D721Med (cell line): ENCODE results near the gene GABRG3.
A peak's percentile ranks its signal among the peaks of the same experiment; 100 is the strongest.

Experiments used
- DNase-seq: peaks from one replicate; pipeline ENCODE4 v3.0.0; 2011; ENCODE audit warnings: low spot score; ENCODE audit not compliant: insufficient read length
- FAIRE-seq: peaks from 2 replicates; lab custom pipeline; 2011; peaks lifted over from hg19 to GRCh38; lab: Jason Lieb, UNC
- CTCF ChIP-seq: IDR thresholded peaks from 2 replicates; pipeline ENCODE4 v1.5.1; 2012; ENCODE audit warnings: mild to moderate bottlenecking, control low read depth; ENCODE audit not compliant: insufficient read depth; ENCODE audit errors: missing control alignments

GABRG3 gene

GRCh38 chr15:27091270-27091940, 120.4 kb downstream of the GABRG3 start:
- no peak for TF ChIP-seq CTCF
- no peak for FAIRE-seq

GRCh38 chr15:27092390-27092789, 121.4 kb downstream of the GABRG3 start:
- DNase-seq (no peak), FAIRE-seq (no peak)
- TF ChIP-seq CTCF, result no peak

More at GRCh38 chr15:27091270-27091940, 120.4 kb downstream of the GABRG3 start:
- DNase-seq, result no peak

GRCh38 chr15:27094235-27094634, 123.3 kb downstream of the GABRG3 start:
- no peak for TF ChIP-seq CTCF
- FAIRE-seq (no peak), DNase-seq (no peak)

GRCh38 chr15:27095886-27096624, 125.1 kb downstream of the GABRG3 start:
- no peak for TF ChIP-seq CTCF
- DNase-seq (no peak), FAIRE-seq (peak; percentile 60)

GRCh38 chr15:27097506-27097905, 126.5 kb downstream of the GABRG3 start:
- DNase-seq (no peak), FAIRE-seq (no peak)
- no peak for TF ChIP-seq CTCF

- no peak for TF ChIP-seq CTCF
- FAIRE-seq (no peak), DNase-seq (no peak)
Measured at GRCh38 chr15:27101982-27102381, 131.0 kb downstream of the GABRG3 start.

- DNase-seq (no peak), FAIRE-seq (no peak)
- no peak for TF ChIP-seq CTCF
Measured at GRCh38 chr15:27111323-27111722, 140.3 kb downstream of the GABRG3 start.
